ENCODE data around the gene RHCG.
A peak's percentile ranks its signal among the peaks of the same experiment; 100 is the strongest.

Gene RHCG

GRCh38 chr15:89460048-89460447 is 36.3 kb downstream of the RHCG start:
- Histone ChIP-seq H3K4me2 (ENCODE audit: low read length, poor library complexity, severe bottlenecking) (no peak overlapping the region), H2BK12ac (ENCODE audit: low read length in 2 of 2) (no peak overlapping the region), H3K4ac (ENCODE audit: low read depth in 1 of 2, low read length in 2 of 2) (no peak overlapping the region), H2BK120ac (ENCODE audit: low read depth, low read length) (no peak overlapping the region), H2BK5ac (ENCODE audit: low read depth, low read length, poor library complexity, severe bottlenecking) (no peak overlapping the region), H3K23ac (ENCODE audit: low read length in 2 of 2) (no peak overlapping the region), H3K9ac (ENCODE audit: low read length) (no peak overlapping the region), H3K9me3 (ENCODE audit: control insufficient read depth, low read length) (peaks cover 12% of the 10 kb centered on the region), H4K8ac (ENCODE audit: low read length) (no peak overlapping the region), H2AK5ac (ENCODE audit: low read length, severe bottlenecking) (no peak overlapping the region), H3K27me3 (ENCODE audit: control insufficient read depth in 1 of 2, insufficient read depth in 1 of 2, low read length in 2 of 2) (peaks cover 51 to 59% of the 10 kb centered on the region in 2 experiments), H3K27ac (ENCODE audit: low read length, poor library complexity, severe bottlenecking) (no peak overlapping the region), H2BK15ac (ENCODE audit: low read depth, poor library complexity, severe bottlenecking) (no peak overlapping the region), H3K18ac (ENCODE audit: low read depth in 1 of 2, low read length in 2 of 2) (no peak overlapping the region), H3K14ac (ENCODE audit: low read length in 2 of 2) (no peak overlapping the region), H3K4me1 (ENCODE audit: control insufficient read depth, insufficient read depth, low read depth, low read length) (no peaks in the 10 kb centered on the region), H2AFZ (ENCODE audit: low read depth, low read length) (no peak overlapping the region), H3K4me3 (ENCODE audit: insufficient read depth in 1 of 2, low read depth in 1 of 2, low read length in 2 of 2) (no peak overlapping the region), H4K91ac (ENCODE audit: low read length) (no peak overlapping the region), H3K79me1 (replicated peaks; ENCODE audit: low read length, poor library complexity, severe bottlenecking) (no peaks in the 10 kb centered on the region), H3K36me3 (ENCODE audit: control insufficient read depth in 1 of 2, insufficient read depth in 2 of 2, low read depth in 1 of 2, low read length in 2 of 2) (no peaks in the 10 kb centered on the region)
- 56% methylated on average over 2 of the region's 2 CpGs for WGBS
- no peak for DNase-seq

- WGBS, result 65% methylated on average over 2 of the region's 2 CpGs
- H3K36me3 ChIP-seq (ENCODE audit: control insufficient read depth in 1 of 2, insufficient read depth in 2 of 2, low read depth in 1 of 2, low read length in 2 of 2), result no peaks in the 10 kb centered on the region
- no peak overlapping the region for H3K4me2 ChIP-seq (ENCODE audit: low read length, poor library complexity, severe bottlenecking)
- no peak overlapping the region for H3K18ac ChIP-seq (ENCODE audit: low read depth in 1 of 2, low read length in 2 of 2)
- H4K8ac ChIP-seq (ENCODE audit: low read length), result no peak overlapping the region
- H2BK120ac ChIP-seq (ENCODE audit: low read depth, low read length), result no peak overlapping the region
- no peak overlapping the region for H3K4me3 ChIP-seq (ENCODE audit: insufficient read depth in 1 of 2, low read depth in 1 of 2, low read length in 2 of 2)
- H3K23ac ChIP-seq (ENCODE audit: low read length in 2 of 2), result no peak overlapping the region
- DNase-seq, result no peak
- no peak overlapping the region for H2BK15ac ChIP-seq (ENCODE audit: low read depth, poor library complexity, severe bottlenecking)
- no peak overlapping the region for H3K9ac ChIP-seq (ENCODE audit: low read length)
- H3K79me1 ChIP-seq (replicated peaks; ENCODE audit: low read length, poor library complexity, severe bottlenecking), result no peaks in the 10 kb centered on the region
- H2AFZ ChIP-seq (ENCODE audit: low read depth, low read length), result no peak overlapping the region
- H3K14ac ChIP-seq (ENCODE audit: low read length in 2 of 2), result no peak overlapping the region
- no peak overlapping the region for H2BK5ac ChIP-seq (ENCODE audit: low read depth, low read length, poor library complexity, severe bottlenecking)
- H2AK5ac ChIP-seq (ENCODE audit: low read length, severe bottlenecking), result no peak overlapping the region
- peaks cover 12% of the 10 kb centered on the region for H3K9me3 ChIP-seq (ENCODE audit: control insufficient read depth, low read length)
- H3K4me1 ChIP-seq (ENCODE audit: control insufficient read depth, insufficient read depth, low read depth, low read length), result no peaks in the 10 kb centered on the region
- H4K91ac ChIP-seq (ENCODE audit: low read length), result no peak overlapping the region
- peaks cover 52 to 59% of the 10 kb centered on the region in 2 experiments for H3K27me3 ChIP-seq (ENCODE audit: control insufficient read depth in 1 of 2, insufficient read depth in 1 of 2, low read length in 2 of 2)
- no peak overlapping the region for H2BK12ac ChIP-seq (ENCODE audit: low read length in 2 of 2)
- H3K4ac ChIP-seq (ENCODE audit: low read depth in 1 of 2, low read length in 2 of 2), result no peak overlapping the region
- H3K27ac ChIP-seq (ENCODE audit: low read length, poor library complexity, severe bottlenecking), result no peak overlapping the region
Observed at GRCh38 chr15:89459271-89460038, 36.9 kb downstream of the RHCG start.

- no peak overlapping the region for H3K23ac ChIP-seq (ENCODE audit: low read length in 2 of 2)
- H3K4me1 ChIP-seq (ENCODE audit: control insufficient read depth, insufficient read depth, low read depth, low read length), result no peaks in the 10 kb centered on the region
- no peaks in the 10 kb centered on the region for H3K36me3 ChIP-seq (ENCODE audit: control insufficient read depth in 1 of 2, insufficient read depth in 2 of 2, low read depth in 1 of 2, low read length in 2 of 2)
- no peak overlapping the region for H3K4me2 ChIP-seq (ENCODE audit: low read length, poor library complexity, severe bottlenecking)
- DNase-seq, result no peak
- H3K18ac ChIP-seq (ENCODE audit: low read depth in 1 of 2, low read length in 2 of 2), result no peak overlapping the region
- no peak overlapping the region for H4K8ac ChIP-seq (ENCODE audit: low read length)
- peaks cover 12% of the 10 kb centered on the region for H3K9me3 ChIP-seq (ENCODE audit: control insufficient read depth, low read length)
- H2BK120ac ChIP-seq (ENCODE audit: low read depth, low read length), result no peak overlapping the region
- 70% methylated on average over 4 of the region's 4 CpGs for WGBS
- H2BK5ac ChIP-seq (ENCODE audit: low read depth, low read length, poor library complexity, severe bottlenecking), result no peak overlapping the region
- H4K91ac ChIP-seq (ENCODE audit: low read length), result no peak overlapping the region
- H3K14ac ChIP-seq (ENCODE audit: low read length in 2 of 2), result no peak overlapping the region
- H2AFZ ChIP-seq (ENCODE audit: low read depth, low read length), result no peak overlapping the region
- no peak overlapping the region for H2BK12ac ChIP-seq (ENCODE audit: low read length in 2 of 2)
- no peaks in the 10 kb centered on the region for H3K79me1 ChIP-seq (replicated peaks; ENCODE audit: low read length, poor library complexity, severe bottlenecking)
- H3K9ac ChIP-seq (ENCODE audit: low read length), result no peak overlapping the region
- no peak overlapping the region for H2AK5ac ChIP-seq (ENCODE audit: low read length, severe bottlenecking)
- no peak overlapping the region for H3K27ac ChIP-seq (ENCODE audit: low read length, poor library complexity, severe bottlenecking)
- H3K4me3 ChIP-seq (ENCODE audit: insufficient read depth in 1 of 2, low read depth in 1 of 2, low read length in 2 of 2), result no peak overlapping the region
- H3K4ac ChIP-seq (ENCODE audit: low read depth in 1 of 2, low read length in 2 of 2), result no peak overlapping the region
- H2BK15ac ChIP-seq (ENCODE audit: low read depth, poor library complexity, severe bottlenecking), result no peak overlapping the region
- peaks cover 47 to 54% of the 10 kb centered on the region in 2 experiments for H3K27me3 ChIP-seq (ENCODE audit: control insufficient read depth in 1 of 2, insufficient read depth in 1 of 2, low read length in 2 of 2)
Observed at GRCh38 chr15:89458440-89458839, 37.9 kb downstream of the RHCG start.

- Histone ChIP-seq H3K4me2 (ENCODE audit: low read length, poor library complexity, severe bottlenecking) (no peak overlapping the region), H3K14ac (ENCODE audit: low read length in 2 of 2) (no peak overlapping the region), H3K36me3 (ENCODE audit: control insufficient read depth in 1 of 2, insufficient read depth in 2 of 2, low read depth in 1 of 2, low read length in 2 of 2) (no peaks in the 10 kb centered on the region), H3K4me1 (ENCODE audit: control insufficient read depth, insufficient read depth, low read depth, low read length) (no peaks in the 10 kb centered on the region), H3K18ac (ENCODE audit: low read depth in 1 of 2, low read length in 2 of 2) (no peak overlapping the region), H4K91ac (ENCODE audit: low read length) (no peak overlapping the region), H3K27ac (ENCODE audit: low read length, poor library complexity, severe bottlenecking) (no peak overlapping the region), H2AK5ac (ENCODE audit: low read length, severe bottlenecking) (no peak overlapping the region), H2BK15ac (ENCODE audit: low read depth, poor library complexity, severe bottlenecking) (no peak overlapping the region), H3K9me3 (ENCODE audit: control insufficient read depth, low read length) (peaks cover 12% of the 10 kb centered on the region), H3K23ac (ENCODE audit: low read length in 2 of 2) (no peak overlapping the region), H3K27me3 (ENCODE audit: control insufficient read depth in 1 of 2, insufficient read depth in 1 of 2, low read length in 2 of 2) (peaks cover 53 to 61% of the 10 kb centered on the region in 2 experiments), H3K4me3 (ENCODE audit: insufficient read depth in 1 of 2, low read depth in 1 of 2, low read length in 2 of 2) (no peak overlapping the region), H3K9ac (ENCODE audit: low read length) (no peak overlapping the region), H2BK120ac (ENCODE audit: low read depth, low read length) (no peak overlapping the region), H4K8ac (ENCODE audit: low read length) (no peak overlapping the region), H3K4ac (ENCODE audit: low read depth in 1 of 2, low read length in 2 of 2) (no peak overlapping the region), H2BK12ac (ENCODE audit: low read length in 2 of 2) (no peak overlapping the region), H3K79me1 (replicated peaks; ENCODE audit: low read length, poor library complexity, severe bottlenecking) (no peaks in the 10 kb centered on the region), H2AFZ (ENCODE audit: low read depth, low read length) (no peak overlapping the region), H2BK5ac (ENCODE audit: low read depth, low read length, poor library complexity, severe bottlenecking) (no peak overlapping the region)
- peak; percentile 19 for DNase-seq
Observed at GRCh38 chr15:89457086-89457485, 39.3 kb downstream of the RHCG start.
